HG03457 (cell line): Measurements from ENCODE around the gene CCDC197.

Experiments
- ATAC-seq: cut with Tn5 transposase; IDR thresholded peaks from one replicate; pipeline ENCODE4 v1.9.1; 2021; ENCODE audit warnings: moderate number of reproducible peaks; ENCODE audit not compliant: unreplicated experiment

Gene CCDC197

GRCh38 chr14:93977171-93977570 is 19.9 kb upstream of the CCDC197 start:
- ATAC-seq: no peak

GRCh38 chr14:93977790-93978581 is 19.1 kb upstream of the CCDC197 start:
- peak; percentile 45 for ATAC-seq

- ATAC-seq: no peak
These were observed 18.4 kb upstream of the CCDC197 start for GRCh38 chr14:93978735-93979134.

GRCh38 chr14:93980456-93981201 is 16.5 kb upstream of the CCDC197 start:
- no peak for ATAC-seq

- no peak for ATAC-seq
These were observed 15.5 kb upstream of the CCDC197 start for GRCh38 chr14:93981316-93982229.

GRCh38 chr14:93982230-93983007 is 14.7 kb upstream of the CCDC197 start:
- ATAC-seq: no peak

GRCh38 chr14:93984070-93984469 is 13.0 kb upstream of the CCDC197 start:
- no peak for ATAC-seq

- ATAC-seq: no peak
These were observed 12.1 kb upstream of the CCDC197 start for GRCh38 chr14:93984987-93985410.

- no peak for ATAC-seq
These were observed 10.1 kb upstream of the CCDC197 start for GRCh38 chr14:93986955-93987354.

- ATAC-seq: no peak
These were observed 9.7 kb upstream of the CCDC197 start for GRCh38 chr14:93987376-93987775.

- no peak for ATAC-seq
These were observed 9.2 kb upstream of the CCDC197 start for GRCh38 chr14:93987815-93988476.

GRCh38 chr14:93989939-93990338 is 7.2 kb upstream of the CCDC197 start:
- ATAC-seq: peak; percentile 55

- ATAC-seq: no peak
These were observed 5.9 kb upstream of the CCDC197 start for GRCh38 chr14:93991212-93991611.

GRCh38 chr14:93991649-93992048 is 5.5 kb upstream of the CCDC197 start:
- no peak for ATAC-seq

GRCh38 chr14:93993382-93993781 is 3.7 kb upstream of the CCDC197 start:
- no peak for ATAC-seq

- no peak for ATAC-seq
These were observed 2.0 kb upstream of the CCDC197 start for GRCh38 chr14:93994919-93995682.

- ATAC-seq: no peak
These were observed 888 bp upstream of the CCDC197 start for GRCh38 chr14:93996130-93996695.

- no peak for ATAC-seq
These were observed 1.1 kb downstream of the CCDC197 start for GRCh38 chr14:93997916-93998870.
